GM23338 (cell line): ENCODE data around the gene MELTF.

Experiments used
- CREB1 ChIP-seq: fragments of 250-450 bp; sonication (Bioruptor Pico); IDR thresholded peaks from 2 replicates; pipeline ENCODE4 v1.5.0; 2020; ENCODE audit warnings: low read depth, mild to moderate bottlenecking, moderate library complexity
- EZH2 ChIP-seq: fragments of 200-600 bp; sonication (generic); IDR thresholded peaks from one replicate; pipeline ENCODE4 v1.8.0; 2017; ENCODE audit warnings: antibody characterized with exemption, mild to moderate bottlenecking, low read depth; ENCODE audit not compliant: unreplicated experiment
- EZH2phosphoT487 ChIP-seq: fragments of 200-600 bp; sonication (generic); IDR thresholded peaks from one replicate; pipeline ENCODE4 v1.8.1; 2018; ENCODE audit warnings: antibody characterized with exemption; ENCODE audit not compliant: unreplicated experiment
- POLR2AphosphoS5 ChIP-seq: IDR thresholded peaks from 2 replicates; pipeline ENCODE4 v1.6.1; 2016; ENCODE audit warnings: antibody characterized with exemption, low read depth
- REST ChIP-seq: IDR thresholded peaks from one replicate; pipeline ENCODE4 v1.6.1; 2018; ENCODE audit warnings: antibody characterized with exemption; ENCODE audit not compliant: unreplicated experiment
- TF ChIP-seq, protein P1 (sequence below), 2 experiments: fragments of 200-600 bp in 1 of 2; sonication (generic) in 1 of 2; conservative IDR thresholded peaks; 2 replicates each; pipeline versions ENCODE4 v1.5.1 to v1.6.1; 2016 to 2017; ENCODE audit warnings: antibody characterized with exemption in 2 of 2, low read depth in 2 of 2, mild to moderate bottlenecking in 2 of 2, moderate library complexity in 1 of 2

- TF ChIP-seq REST (no peak), CREB1 (CRISPR knock-in tag) (no peak), EZH2 (no peak), POLR2AphosphoS5 (no peak), EZH2phosphoT487 (no peak)
- TF ChIP-seq, protein P1, sequence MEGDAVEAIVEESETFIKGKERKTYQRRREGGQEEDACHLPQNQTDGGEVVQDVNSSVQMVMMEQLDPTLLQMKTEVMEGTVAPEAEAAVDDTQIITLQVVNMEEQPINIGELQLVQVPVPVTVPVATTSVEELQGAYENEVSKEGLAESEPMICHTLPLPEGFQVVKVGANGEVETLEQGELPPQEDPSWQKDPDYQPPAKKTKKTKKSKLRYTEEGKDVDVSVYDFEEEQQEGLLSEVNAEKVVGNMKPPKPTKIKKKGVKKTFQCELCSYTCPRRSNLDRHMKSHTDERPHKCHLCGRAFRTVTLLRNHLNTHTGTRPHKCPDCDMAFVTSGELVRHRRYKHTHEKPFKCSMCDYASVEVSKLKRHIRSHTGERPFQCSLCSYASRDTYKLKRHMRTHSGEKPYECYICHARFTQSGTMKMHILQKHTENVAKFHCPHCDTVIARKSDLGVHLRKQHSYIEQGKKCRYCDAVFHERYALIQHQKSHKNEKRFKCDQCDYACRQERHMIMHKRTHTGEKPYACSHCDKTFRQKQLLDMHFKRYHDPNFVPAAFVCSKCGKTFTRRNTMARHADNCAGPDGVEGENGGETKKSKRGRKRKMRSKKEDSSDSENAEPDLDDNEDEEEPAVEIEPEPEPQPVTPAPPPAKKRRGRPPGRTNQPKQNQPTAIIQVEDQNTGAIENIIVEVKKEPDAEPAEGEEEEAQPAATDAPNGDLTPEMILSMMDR (conservative IDR thresholded peaks at IDR 0.05; ENCODE audit: low read depth in 2 of 2), result no peak
Measured at GRCh38 chr3:196965112-196965803, 64.4 kb downstream of the MELTF start.
